ENCODE data around the gene DUSP8. TPM values are rescaled to one million over a fixed set of nuclear protein-coding genes. Genes with fewer than 3 reads are reported as not detected.

Gene DUSP8
- total RNA-seq, 1 experiment from 2014 or later, result 7.7 TPM

- H3K9me3 ChIP-seq, result no peaks in the 10 kb centered on the region
- Mint-ChIP-seq H3K9me3 (ENCODE audit: unreplicated experiment) (no peaks in the 10 kb centered on the region), H3K27me3 (ENCODE audit: insufficient read depth, unreplicated experiment) (no peaks in the 10 kb centered on the region), H3K36me3 (ENCODE audit: insufficient read depth, unreplicated experiment) (no peaks in the 10 kb centered on the region), H3K27ac (ENCODE audit: unreplicated experiment) (no peak overlapping the region), H3K4me3 (ENCODE audit: unreplicated experiment) (no peak overlapping the region), H3K4me1 (ENCODE audit: low read depth, unreplicated experiment) (no peaks in the 10 kb centered on the region)
- no peak overlapping the region for H3K4me3 ChIP-seq (ENCODE audit: low read depth, low read length)
- POLR2A ChIA-PET, result no interaction called here
- no peaks in the 10 kb centered on the region for H3K27me3 ChIP-seq (replicated peaks; ENCODE audit: control insufficient read depth, insufficient read depth, low read length)
- no peaks in the 10 kb centered on the region; the same call in none of the 2 replicates for H3K36me3 ChIP-seq (ENCODE audit: control insufficient read depth, insufficient read depth, low read length)
- no peaks in the 10 kb centered on the region for H3K4me1 ChIP-seq
- CTCF ChIA-PET, result no interaction called here
- intact Hi-C loops (cut with micrococcal nuclease; ENCODE audit: unreplicated experiment), result no loop called here
- no peak for DNase-seq
- no peak for TF ChIP-seq CTCF (IDR thresholded peaks at IDR 0.05; ENCODE audit: insufficient read depth in 1 of 2, low read depth in 1 of 2, low read length in 1 of 2, severe bottlenecking in 1 of 2, unreplicated experiment in 1 of 2)
- no TSS peak for BruUV-seq (replicated peaks)
Measured at GRCh38 chr11:1534171-1534570, 37.9 kb downstream of the DUSP8 start.

- Mint-ChIP-seq H3K27ac (ENCODE audit: unreplicated experiment) (no peak overlapping the region), H3K4me1 (ENCODE audit: low read depth, unreplicated experiment) (no peaks in the 10 kb centered on the region), H3K36me3 (ENCODE audit: insufficient read depth, unreplicated experiment) (no peaks in the 10 kb centered on the region), H3K27me3 (ENCODE audit: insufficient read depth, unreplicated experiment) (no peaks in the 10 kb centered on the region), H3K9me3 (ENCODE audit: unreplicated experiment) (no peaks in the 10 kb centered on the region), H3K4me3 (ENCODE audit: unreplicated experiment) (no peak overlapping the region)
- no peak overlapping the region for H3K4me3 ChIP-seq (ENCODE audit: low read depth, low read length)
- ChIA-PET POLR2A (no interaction called here), CTCF (no interaction called here)
- no peaks in the 10 kb centered on the region for H3K27me3 ChIP-seq (replicated peaks; ENCODE audit: control insufficient read depth, insufficient read depth, low read length)
- no peaks in the 10 kb centered on the region for H3K4me1 ChIP-seq
- BruUV-seq (replicated peaks), result no TSS peak
- intact Hi-C loops (cut with micrococcal nuclease; ENCODE audit: unreplicated experiment), result no loop called here
- no peaks in the 10 kb centered on the region for H3K9me3 ChIP-seq
- no peak for TF ChIP-seq CTCF (IDR thresholded peaks at IDR 0.05; ENCODE audit: insufficient read depth in 1 of 2, low read depth in 1 of 2, low read length in 1 of 2, severe bottlenecking in 1 of 2, unreplicated experiment in 1 of 2)
- no peak for DNase-seq
- no peaks in the 10 kb centered on the region; the same call in none of the 2 replicates for H3K36me3 ChIP-seq (ENCODE audit: control insufficient read depth, insufficient read depth, low read length)
Measured at GRCh38 chr11:1533342-1533725, 38.7 kb downstream of the DUSP8 start.

GRCh38 chr11:1532606-1533341 lies 39.3 kb downstream of the DUSP8 start:
- no peaks in the 10 kb centered on the region for H3K9me3 ChIP-seq
- no peaks in the 10 kb centered on the region for H3K36me3 Mint-ChIP-seq (ENCODE audit: insufficient read depth, unreplicated experiment)
- POLR2A ChIA-PET, result no interaction called here
- no peak for DNase-seq
- H3K27me3 ChIP-seq (replicated peaks; ENCODE audit: control insufficient read depth, insufficient read depth, low read length), result no peaks in the 10 kb centered on the region
- H3K4me1 ChIP-seq, result no peaks in the 10 kb centered on the region
- no peak for TF ChIP-seq CTCF (IDR thresholded peaks at IDR 0.05; ENCODE audit: insufficient read depth in 1 of 2, low read depth in 1 of 2, low read length in 1 of 2, severe bottlenecking in 1 of 2, unreplicated experiment in 1 of 2)
- CTCF ChIA-PET, result no interaction called here
- intact Hi-C loops (cut with micrococcal nuclease; ENCODE audit: unreplicated experiment), result no loop called here
- no TSS peak for BruUV-seq (replicated peaks)
- no peak overlapping the region for H3K4me3 Mint-ChIP-seq (ENCODE audit: unreplicated experiment)
- no peaks in the 10 kb centered on the region for H3K27me3 Mint-ChIP-seq (ENCODE audit: insufficient read depth, unreplicated experiment)
- no peaks in the 10 kb centered on the region for H3K4me1 Mint-ChIP-seq (ENCODE audit: low read depth, unreplicated experiment)
- no peak overlapping the region for H3K4me3 ChIP-seq (ENCODE audit: low read depth, low read length)
- H3K27ac Mint-ChIP-seq (ENCODE audit: unreplicated experiment), result no peak overlapping the region
- no peaks in the 10 kb centered on the region; the same call in none of the 2 replicates for H3K36me3 ChIP-seq (ENCODE audit: control insufficient read depth, insufficient read depth, low read length)
- no peaks in the 10 kb centered on the region for H3K9me3 Mint-ChIP-seq (ENCODE audit: unreplicated experiment)

All from Caco-2 (cell line).